Heart left ventricle (tissue), 13 donors: ENCODE data around the gene ACSL4.

Experiments used
- POLR2A ChIP-seq, 2 donors: fragments of 450-650 bp; IDR thresholded peaks; one replicate each; pipeline ENCODE4 v1.6.1; 2017; ENCODE audit warnings: antibody characterized with exemption in 2 of 2, mild to moderate bottlenecking in 2 of 2, moderate library complexity in 2 of 2
- TF ChIP-seq, protein P1 (sequence below), 12 donors: fragments of 200-600 bp; sonication (generic) in 4 of 12; IDR thresholded peaks; one replicate each; pipeline versions ENCODE4 v1.5.0 to v1.8.0; 2018 to 2022; ENCODE audit warnings: antibody characterized with exemption in 12 of 12, mild to moderate bottlenecking in 5 of 12
- donor health status: ischemic (EF 13 %, LVEDD 7.1; RV severe dilation, severe dysfunction).
- donor health status: DM: no; HTN: yes; CAD: no.
- donor health status: DM: no; HTN: no; CAD: no.
- donor health status: ischemic (EF 25% LVEDD 6.9; RV normal size, moderate dysfunction).
- donor health status: ischemic (EF 25% LVEDD 5.7; RV mildly dilated, moderate dysfunction).
- donor health status: ischemic (EF 35%, LVEDD 5.7; RV mildly dilated, moderate dysfunction).
- donor health status: nonischemic (EF 11% LVEDD 7.7; RV severe dilation, severe dysfunction).
- donor health status: DM: yes; HTN: yes; CAD: no.
- donor health status: PGD.
- donor health status: ischemic (EF 29% LVEDD 5.4; RV normal size, mild dysfunction).
- donor health status: nonischemic (EF 23%, LVEDD 6.1; RV moderate dilation, normal function).

GRCh38 chrX:109695637-109696036, 37.4 kb downstream of the ACSL4 start:
- TF ChIP-seq, protein P1, sequence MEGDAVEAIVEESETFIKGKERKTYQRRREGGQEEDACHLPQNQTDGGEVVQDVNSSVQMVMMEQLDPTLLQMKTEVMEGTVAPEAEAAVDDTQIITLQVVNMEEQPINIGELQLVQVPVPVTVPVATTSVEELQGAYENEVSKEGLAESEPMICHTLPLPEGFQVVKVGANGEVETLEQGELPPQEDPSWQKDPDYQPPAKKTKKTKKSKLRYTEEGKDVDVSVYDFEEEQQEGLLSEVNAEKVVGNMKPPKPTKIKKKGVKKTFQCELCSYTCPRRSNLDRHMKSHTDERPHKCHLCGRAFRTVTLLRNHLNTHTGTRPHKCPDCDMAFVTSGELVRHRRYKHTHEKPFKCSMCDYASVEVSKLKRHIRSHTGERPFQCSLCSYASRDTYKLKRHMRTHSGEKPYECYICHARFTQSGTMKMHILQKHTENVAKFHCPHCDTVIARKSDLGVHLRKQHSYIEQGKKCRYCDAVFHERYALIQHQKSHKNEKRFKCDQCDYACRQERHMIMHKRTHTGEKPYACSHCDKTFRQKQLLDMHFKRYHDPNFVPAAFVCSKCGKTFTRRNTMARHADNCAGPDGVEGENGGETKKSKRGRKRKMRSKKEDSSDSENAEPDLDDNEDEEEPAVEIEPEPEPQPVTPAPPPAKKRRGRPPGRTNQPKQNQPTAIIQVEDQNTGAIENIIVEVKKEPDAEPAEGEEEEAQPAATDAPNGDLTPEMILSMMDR (IDR thresholded peaks at IDR 0.05): no peak
- no peak for TF ChIP-seq POLR2A (IDR thresholded peaks at IDR 0.05)
